Measurements from ENCODE around the gene FOXP1. TPM values are rescaled to one million over a fixed set of nuclear protein-coding genes. Genes with fewer than 3 reads are reported as not detected.
A peak's percentile ranks its signal among the peaks of the same experiment; 100 is the strongest.

The FOXP1 gene
- total and polyA plus RNA-seq, 2 experiments from 2014 or later = 76.8 to 99.8 TPM

DNA sequence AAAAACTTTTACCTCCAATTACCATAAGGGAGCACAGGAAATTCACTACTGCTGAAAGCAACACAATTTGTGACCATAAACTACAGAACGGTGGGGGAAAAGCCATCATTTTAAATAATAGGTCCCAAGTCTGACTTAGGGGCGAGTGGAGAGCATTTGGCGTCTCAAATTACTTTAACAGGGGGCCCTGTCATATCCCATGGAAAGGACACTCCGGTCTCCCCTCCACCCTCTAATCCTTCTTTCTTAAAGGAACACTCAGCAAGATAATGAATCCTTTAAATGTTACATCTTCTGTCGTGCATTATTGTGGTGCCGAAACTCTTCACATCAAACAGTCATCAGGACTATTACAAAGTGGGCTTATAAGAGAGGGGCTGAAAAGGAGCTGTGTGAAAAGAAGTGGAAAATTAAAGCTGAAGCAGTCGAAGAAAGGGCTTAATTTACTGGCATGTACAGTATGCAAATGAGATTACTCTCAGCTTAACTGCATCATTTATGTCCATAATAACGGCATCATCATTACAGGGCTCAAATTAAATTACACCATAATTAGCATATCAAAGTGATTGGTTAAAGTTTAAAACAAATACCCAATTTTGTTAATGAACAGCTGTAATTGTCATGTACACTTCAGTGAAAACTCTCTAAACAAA lies 342.2 kb downstream of the FOXP1 start:
- H3K9me3 ChIP-seq (ENCODE audit: low read depth) = no peaks in the 10 kb centered on the region
- no peak for TF ChIP-seq EZH2 (IDR thresholded peaks at IDR 0.05; ENCODE audit: borderline replicate concordance)
- TF ChIP-seq, protein P1, sequence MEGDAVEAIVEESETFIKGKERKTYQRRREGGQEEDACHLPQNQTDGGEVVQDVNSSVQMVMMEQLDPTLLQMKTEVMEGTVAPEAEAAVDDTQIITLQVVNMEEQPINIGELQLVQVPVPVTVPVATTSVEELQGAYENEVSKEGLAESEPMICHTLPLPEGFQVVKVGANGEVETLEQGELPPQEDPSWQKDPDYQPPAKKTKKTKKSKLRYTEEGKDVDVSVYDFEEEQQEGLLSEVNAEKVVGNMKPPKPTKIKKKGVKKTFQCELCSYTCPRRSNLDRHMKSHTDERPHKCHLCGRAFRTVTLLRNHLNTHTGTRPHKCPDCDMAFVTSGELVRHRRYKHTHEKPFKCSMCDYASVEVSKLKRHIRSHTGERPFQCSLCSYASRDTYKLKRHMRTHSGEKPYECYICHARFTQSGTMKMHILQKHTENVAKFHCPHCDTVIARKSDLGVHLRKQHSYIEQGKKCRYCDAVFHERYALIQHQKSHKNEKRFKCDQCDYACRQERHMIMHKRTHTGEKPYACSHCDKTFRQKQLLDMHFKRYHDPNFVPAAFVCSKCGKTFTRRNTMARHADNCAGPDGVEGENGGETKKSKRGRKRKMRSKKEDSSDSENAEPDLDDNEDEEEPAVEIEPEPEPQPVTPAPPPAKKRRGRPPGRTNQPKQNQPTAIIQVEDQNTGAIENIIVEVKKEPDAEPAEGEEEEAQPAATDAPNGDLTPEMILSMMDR (IDR thresholded peaks at IDR 0.05; ENCODE audit: poor library complexity) = no peak
- no peak for TF ChIP-seq EZH2phosphoT487 (IDR thresholded peaks at IDR 0.05; ENCODE audit: low read depth, severe bottlenecking, unreplicated experiment)
- no peaks in the 10 kb centered on the region for H3K27me3 ChIP-seq
- H3K27ac ChIP-seq = no peak overlapping the region
- DNase-seq (ENCODE audit: low spot score) = no peak
- no peaks in the 10 kb centered on the region for H4K20me1 ChIP-seq (ENCODE audit: insufficient read depth, poor library complexity, severe bottlenecking)
- H3K4me2 ChIP-seq = peak overlapping the region; percentile 25
- H3K9me2 ChIP-seq (replicated peaks; ENCODE audit: insufficient read depth) = no peaks in the 10 kb centered on the region
- no peak overlapping the region for H3K4me3 ChIP-seq
- peaks cover 32% of the 10 kb centered on the region for H3K4me1 ChIP-seq (ENCODE audit: insufficient read depth)
- no peaks in the 10 kb centered on the region for H3K36me3 ChIP-seq (replicated peaks; ENCODE audit: insufficient read depth, low read depth)
- WGBS (ENCODE audit: low lambda C conversion rate, missing lambda C conversion rate) = 56% methylated on average over 8 of the region's 8 CpGs
- no peak overlapping the region for H2AFZ ChIP-seq
- H3K79me2 ChIP-seq = peaks cover 80% of the 10 kb centered on the region

DNA sequence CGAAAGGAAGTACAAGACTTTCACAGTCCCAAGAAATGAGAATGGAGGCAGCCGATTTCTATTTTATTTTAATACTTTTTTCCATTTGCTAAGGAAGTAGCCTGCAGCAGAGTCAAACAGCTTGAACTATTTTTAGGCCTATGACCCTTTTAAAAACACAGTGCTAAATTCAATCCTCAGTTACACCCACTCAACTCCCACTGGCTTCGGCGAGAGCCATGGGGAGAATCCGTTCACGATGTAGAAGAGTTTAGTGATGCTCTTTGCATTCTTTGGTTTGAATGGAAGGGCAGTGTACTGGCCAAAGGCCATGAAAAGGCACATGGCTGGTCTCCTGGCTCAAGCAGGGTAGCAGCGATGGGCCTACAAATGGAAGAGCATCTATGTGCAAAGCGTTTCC lies 343.5 kb downstream of the FOXP1 start:
- H3K27ac ChIP-seq = no peak overlapping the region
- peaks cover 86% of the 10 kb centered on the region for H3K79me2 ChIP-seq
- no peaks in the 10 kb centered on the region for H4K20me1 ChIP-seq (ENCODE audit: insufficient read depth, poor library complexity, severe bottlenecking)
- no peaks in the 10 kb centered on the region for H3K36me3 ChIP-seq (replicated peaks; ENCODE audit: insufficient read depth, low read depth)
- H3K27me3 ChIP-seq = no peaks in the 10 kb centered on the region
- H3K9me2 ChIP-seq (replicated peaks; ENCODE audit: insufficient read depth) = no peaks in the 10 kb centered on the region
- no peaks in the 10 kb centered on the region for H3K9me3 ChIP-seq (ENCODE audit: low read depth)
- H3K4me3 ChIP-seq = no peak overlapping the region
- H3K4me2 ChIP-seq = no peak overlapping the region
- H3K4me1 ChIP-seq (ENCODE audit: insufficient read depth) = peaks cover 19% of the 10 kb centered on the region
- H2AFZ ChIP-seq = no peak overlapping the region
- no peak for TF ChIP-seq EZH2 (IDR thresholded peaks at IDR 0.05; ENCODE audit: borderline replicate concordance)
- TF ChIP-seq, protein P1 (IDR thresholded peaks at IDR 0.05; ENCODE audit: poor library complexity) = no peak
- TF ChIP-seq EZH2phosphoT487 (IDR thresholded peaks at IDR 0.05; ENCODE audit: low read depth, severe bottlenecking, unreplicated experiment) = no peak
- 91% methylated on average over 8 of the region's 8 CpGs for WGBS (ENCODE audit: low lambda C conversion rate, missing lambda C conversion rate)
- DNase-seq (ENCODE audit: low spot score) = no peak

DNA sequence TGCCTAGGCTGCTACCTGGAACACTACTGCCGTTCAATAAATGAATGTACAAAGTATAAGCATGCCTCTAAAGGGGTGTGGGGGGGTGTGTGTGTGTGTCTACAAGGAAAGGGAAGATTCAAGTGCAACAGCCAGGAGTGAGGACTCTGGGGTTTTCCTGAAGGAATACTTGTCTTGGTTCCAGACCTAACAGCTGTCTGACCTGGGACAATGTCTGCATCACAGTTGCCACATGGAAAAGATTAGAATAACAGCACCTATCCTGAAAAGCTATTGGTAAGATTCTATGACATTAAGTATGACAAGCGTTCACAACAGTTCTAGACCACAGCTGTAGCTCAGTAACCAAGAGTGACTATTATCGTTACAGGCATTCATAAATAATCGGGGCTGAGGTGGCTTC lies 345.2 kb downstream of the FOXP1 start:
- no peak overlapping the region for H3K27ac ChIP-seq
- no peak overlapping the region for H3K4me2 ChIP-seq

More for the DNA sequence above, 345.2 kb downstream of the FOXP1 start:
- peaks cover 6% of the 10 kb centered on the region for H3K4me1 ChIP-seq (ENCODE audit: insufficient read depth)
- H3K4me3 ChIP-seq = no peak overlapping the region
- H4K20me1 ChIP-seq (ENCODE audit: insufficient read depth, poor library complexity, severe bottlenecking) = no peaks in the 10 kb centered on the region
- no peaks in the 10 kb centered on the region for H3K36me3 ChIP-seq (replicated peaks; ENCODE audit: insufficient read depth, low read depth)
- no peak for DNase-seq (ENCODE audit: low spot score)
- H3K9me3 ChIP-seq (ENCODE audit: low read depth) = no peaks in the 10 kb centered on the region
- no peak overlapping the region for H2AFZ ChIP-seq
- TF ChIP-seq EZH2phosphoT487 (IDR thresholded peaks at IDR 0.05; ENCODE audit: low read depth, severe bottlenecking, unreplicated experiment) (no peak), EZH2 (IDR thresholded peaks at IDR 0.05; ENCODE audit: borderline replicate concordance) (no peak)
- TF ChIP-seq, protein P1 (IDR thresholded peaks at IDR 0.05; ENCODE audit: poor library complexity) = no peak
- H3K79me2 ChIP-seq = peaks cover 93% of the 10 kb centered on the region
- no peaks in the 10 kb centered on the region for H3K27me3 ChIP-seq
- WGBS (ENCODE audit: low lambda C conversion rate, missing lambda C conversion rate) = 82% methylated on average over 4 of the region's 4 CpGs
- H3K9me2 ChIP-seq (replicated peaks; ENCODE audit: insufficient read depth) = no peaks in the 10 kb centered on the region
